ENCODE data around the gene DNAJC4.
A peak's percentile ranks its signal among the peaks of the same experiment; 100 is the strongest.

DNAJC4 gene

DNA sequence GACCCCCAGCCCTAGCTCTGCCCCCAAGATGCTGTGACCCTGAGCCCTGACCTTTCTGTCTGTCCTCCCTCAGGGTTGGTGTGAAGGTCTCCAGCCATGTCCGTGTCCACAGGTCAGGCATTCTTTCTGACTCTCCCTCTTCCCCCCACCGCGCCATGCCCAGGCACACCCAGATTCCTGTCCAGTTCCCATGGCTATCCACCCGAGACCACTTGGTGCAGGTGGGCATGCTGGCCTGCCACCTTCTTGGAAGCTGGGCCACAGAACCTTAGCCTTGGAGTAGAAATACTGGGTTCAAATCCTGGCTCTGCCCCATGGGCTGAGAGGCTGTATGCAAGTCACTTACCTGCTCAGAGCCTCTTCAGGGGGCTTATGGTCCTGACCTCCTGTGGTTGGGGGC lies 18.7 kb downstream of the DNAJC4 start:
- Histone ChIP-seq H3K4me3 (ENCODE audit: low read depth, low read length) (no peak overlapping the region), H3K27ac (no peak overlapping the region), H3K27me3 (replicated peaks) (no peaks in the 10 kb centered on the region), H3K36me3 (replicated peaks) (peaks cover 3% of the 10 kb centered on the region)
- no peak for TF ChIP-seq CTCF (IDR thresholded peaks at IDR 0.05; ENCODE audit: low read depth, low read length, missing control alignments)
- DNase-seq, result no peak
- in situ Hi-C loops (cut with HindIII; ENCODE audit: low pct_ligation_motif_present, low sequenced_read_pairs), result no loop called here

DNA sequence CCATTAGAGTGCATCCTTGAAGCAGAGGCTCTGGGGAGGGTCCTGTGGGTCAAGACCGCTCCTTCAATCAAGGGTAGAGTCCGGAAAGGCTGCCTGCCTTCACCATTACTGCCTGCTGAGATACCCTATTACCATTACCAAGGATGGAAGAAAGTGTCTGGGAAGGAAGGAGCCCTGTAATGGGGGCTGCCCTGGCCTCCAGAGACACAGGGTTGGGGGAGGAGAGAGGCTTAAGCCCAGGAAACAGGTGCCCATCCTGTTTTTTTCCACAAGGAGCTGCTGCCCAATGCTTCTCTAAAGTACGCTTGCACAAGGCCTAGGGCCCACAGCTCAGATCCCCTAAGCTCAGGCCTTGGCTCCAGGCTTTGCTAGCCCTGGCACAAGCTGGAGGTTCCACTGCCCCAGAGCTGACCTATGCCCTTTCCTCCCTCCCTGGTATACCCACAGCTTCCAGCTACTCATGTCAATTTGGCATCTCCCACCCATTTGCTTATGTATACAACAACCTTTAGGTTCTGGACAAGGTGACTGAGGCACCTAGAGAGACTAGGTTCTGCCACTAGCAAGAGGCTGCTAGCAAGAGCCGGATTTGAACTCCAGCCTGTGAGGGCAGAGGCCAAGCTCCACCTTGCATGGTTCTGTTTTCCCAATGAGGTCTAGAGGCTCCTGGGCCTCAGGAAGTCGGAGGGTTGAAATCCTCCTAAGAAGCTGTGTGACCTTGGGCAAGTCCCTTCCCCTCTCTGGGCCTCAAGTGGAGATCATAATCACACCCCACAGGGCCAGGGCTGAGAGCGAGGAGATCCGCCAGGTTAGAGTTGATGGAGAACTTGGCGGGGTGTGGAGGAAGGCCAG lies 19.4 kb downstream of the DNAJC4 start:
- Histone ChIP-seq H3K36me3 (replicated peaks) (peaks cover 3% of the 10 kb centered on the region), H3K27ac (no peak overlapping the region), H3K4me3 (ENCODE audit: low read depth, low read length) (no peak overlapping the region), H3K27me3 (replicated peaks) (no peaks in the 10 kb centered on the region)
- no peak for TF ChIP-seq CTCF (IDR thresholded peaks at IDR 0.05; ENCODE audit: low read depth, low read length, missing control alignments)
- no peak for DNase-seq
- in situ Hi-C loops (cut with HindIII; ENCODE audit: low pct_ligation_motif_present, low sequenced_read_pairs), result no loop called here

DNA sequence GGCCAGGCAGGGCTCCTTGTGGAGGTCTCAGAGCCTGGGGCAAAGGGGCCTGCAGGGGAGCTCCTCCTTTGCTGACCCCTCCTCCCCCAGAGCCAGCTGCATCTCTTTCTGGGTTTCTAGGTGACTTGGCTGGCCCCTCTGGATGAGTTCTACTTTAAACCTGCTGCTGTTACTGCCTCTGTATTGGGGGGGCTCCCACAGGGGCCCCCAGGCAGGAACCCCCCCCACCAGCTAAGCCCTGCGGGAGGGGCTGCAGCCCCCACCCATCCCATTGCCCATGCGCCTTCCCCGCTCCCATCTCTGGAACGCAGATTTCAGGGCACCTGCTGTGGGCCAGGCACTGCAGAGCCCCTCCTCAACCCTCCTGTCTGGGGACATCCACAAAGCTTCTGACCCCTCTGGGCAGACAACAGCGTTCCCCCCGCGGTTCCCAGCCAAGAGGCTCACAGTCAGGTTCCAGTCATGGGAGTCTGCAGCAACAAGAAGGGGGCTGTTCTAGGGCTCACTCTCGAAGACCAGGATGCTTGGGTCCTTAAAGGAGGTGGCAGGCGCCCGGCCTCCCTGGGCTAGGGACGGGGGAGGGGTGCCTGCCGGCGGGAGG lies 20.2 kb downstream of the DNAJC4 start:
- Histone ChIP-seq H3K4me3 (ENCODE audit: low read depth, low read length) (peak overlapping the region; percentile 61), H3K27ac (no peak overlapping the region), H3K27me3 (replicated peaks) (no peaks in the 10 kb centered on the region), H3K36me3 (replicated peaks) (peaks cover 10% of the 10 kb centered on the region)
- in situ Hi-C loops (cut with HindIII; ENCODE audit: low pct_ligation_motif_present, low sequenced_read_pairs), result no loop called here
- TF ChIP-seq CTCF (IDR thresholded peaks at IDR 0.05; ENCODE audit: low read depth, low read length, missing control alignments), result no peak
- DNase-seq, result no peak

GRCh38 chr11:64251016-64251752 lies 20.8 kb downstream of the DNAJC4 start, which contains the start of gene PLCB3:
Gene PLCB3, plus strand, starts transcription at chr11:64251530. Its CDS starts 120 bp downstream, at chr11:64251650.
- in situ Hi-C loops (cut with HindIII; ENCODE audit: low pct_ligation_motif_present, low sequenced_read_pairs), result no loop called here
- DNase-seq, result no peak

GRCh38 chr11:64251753-64252002 lies 21.3 kb downstream of the DNAJC4 start:
- Histone ChIP-seq H3K36me3 (replicated peaks) (peaks cover 22% of the 10 kb centered on the region), H3K4me3 (ENCODE audit: low read depth, low read length) (peak overlapping the region; percentile 77), H3K27ac (peak overlapping the region; percentile 29), H3K27me3 (replicated peaks) (no peaks in the 10 kb centered on the region)
- in situ Hi-C loops (cut with HindIII; ENCODE audit: low pct_ligation_motif_present, low sequenced_read_pairs), result no loop called here
- DNase-seq, result peak; percentile 17
- TF ChIP-seq CTCF (IDR thresholded peaks at IDR 0.05; ENCODE audit: low read depth, low read length, missing control alignments), result no peak

More at GRCh38 chr11:64251016-64251752, 20.8 kb downstream of the DNAJC4 start, which contains the start of gene PLCB3:
- Histone ChIP-seq H3K36me3 (replicated peaks) (peaks cover 17% of the 10 kb centered on the region), H3K27ac (peak within 1 kb of the TSS; percentile 29), H3K27me3 (replicated peaks) (no peaks in the 10 kb centered on the region), H3K4me3 (ENCODE audit: low read depth, low read length) (peak within 1 kb of the TSS; percentile 77)
- TF ChIP-seq CTCF (IDR thresholded peaks at IDR 0.05; ENCODE audit: low read depth, low read length, missing control alignments), result peak; percentile 54
